GM12874 (cell line): ENCODE data around the gene ELOA.

Experiments used
- TF ChIP-seq, protein P1 (sequence below): IDR thresholded peaks from 2 replicates; pipeline ENCODE4 v1.5.1; 2011; ENCODE audit warnings: low read depth, mild to moderate bottlenecking, control low read depth, low read length, moderate library complexity; ENCODE audit not compliant: insufficient read depth

Gene ELOA

DNA sequence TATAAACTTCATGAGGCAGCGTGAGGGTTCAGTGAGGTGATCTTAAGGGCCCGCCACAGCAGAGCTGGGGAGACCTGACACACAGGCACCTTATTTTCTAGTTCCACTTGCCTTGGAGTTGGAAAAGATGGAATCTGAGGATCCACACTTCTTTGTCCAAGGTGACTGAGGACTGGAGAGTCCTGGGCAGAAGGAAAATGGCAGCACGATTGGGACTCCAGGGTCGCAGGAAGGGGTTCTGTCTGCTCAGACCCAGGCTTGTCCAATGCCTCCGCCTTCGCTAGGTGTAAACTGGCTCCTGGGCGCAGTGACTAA is 55.9 kb downstream of the ELOA start:
- TF ChIP-seq, protein P1, sequence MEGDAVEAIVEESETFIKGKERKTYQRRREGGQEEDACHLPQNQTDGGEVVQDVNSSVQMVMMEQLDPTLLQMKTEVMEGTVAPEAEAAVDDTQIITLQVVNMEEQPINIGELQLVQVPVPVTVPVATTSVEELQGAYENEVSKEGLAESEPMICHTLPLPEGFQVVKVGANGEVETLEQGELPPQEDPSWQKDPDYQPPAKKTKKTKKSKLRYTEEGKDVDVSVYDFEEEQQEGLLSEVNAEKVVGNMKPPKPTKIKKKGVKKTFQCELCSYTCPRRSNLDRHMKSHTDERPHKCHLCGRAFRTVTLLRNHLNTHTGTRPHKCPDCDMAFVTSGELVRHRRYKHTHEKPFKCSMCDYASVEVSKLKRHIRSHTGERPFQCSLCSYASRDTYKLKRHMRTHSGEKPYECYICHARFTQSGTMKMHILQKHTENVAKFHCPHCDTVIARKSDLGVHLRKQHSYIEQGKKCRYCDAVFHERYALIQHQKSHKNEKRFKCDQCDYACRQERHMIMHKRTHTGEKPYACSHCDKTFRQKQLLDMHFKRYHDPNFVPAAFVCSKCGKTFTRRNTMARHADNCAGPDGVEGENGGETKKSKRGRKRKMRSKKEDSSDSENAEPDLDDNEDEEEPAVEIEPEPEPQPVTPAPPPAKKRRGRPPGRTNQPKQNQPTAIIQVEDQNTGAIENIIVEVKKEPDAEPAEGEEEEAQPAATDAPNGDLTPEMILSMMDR, result no peak

DNA sequence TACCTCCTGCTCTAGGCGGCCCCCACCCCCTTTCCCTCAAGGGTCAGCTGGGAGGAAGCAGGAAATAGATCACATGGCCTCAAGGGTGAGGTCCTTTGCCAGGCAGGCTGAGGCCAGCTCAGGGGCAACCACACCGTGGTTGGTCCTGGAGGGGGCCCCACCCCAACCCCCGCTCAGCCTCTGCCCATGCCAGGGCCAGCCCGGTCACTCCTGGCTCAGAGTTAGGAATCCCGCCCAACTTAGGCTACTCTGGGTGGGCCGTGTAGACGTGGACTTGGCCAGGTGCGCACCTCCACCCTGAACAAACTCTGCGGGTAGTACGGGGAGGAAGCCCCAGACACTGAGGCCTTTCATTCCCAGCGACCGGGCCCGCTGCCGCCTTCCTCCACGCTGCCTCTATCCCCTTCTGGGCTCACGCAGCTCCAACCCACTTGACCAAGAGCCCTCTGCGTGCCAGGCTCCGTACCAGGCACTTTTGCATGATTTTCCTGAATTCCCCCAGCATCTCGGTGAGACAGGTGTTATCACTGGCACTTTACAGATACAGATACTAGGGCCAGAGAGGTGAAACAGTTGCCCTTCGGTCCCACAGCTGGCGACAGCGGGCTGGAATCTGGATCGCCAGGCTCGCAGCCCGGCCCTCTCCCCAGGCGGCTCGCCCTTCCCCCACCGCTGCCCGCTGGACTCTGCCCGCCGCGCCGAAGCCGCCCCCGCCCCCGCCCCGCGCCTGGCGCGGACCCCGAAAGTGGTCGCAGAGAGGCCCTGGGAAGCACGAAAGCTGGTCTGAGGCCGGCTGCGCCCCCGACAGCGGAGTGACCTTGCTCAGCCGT is 56.5 kb downstream of the ELOA start:
- TF ChIP-seq, protein P1, result no peak

DNA sequence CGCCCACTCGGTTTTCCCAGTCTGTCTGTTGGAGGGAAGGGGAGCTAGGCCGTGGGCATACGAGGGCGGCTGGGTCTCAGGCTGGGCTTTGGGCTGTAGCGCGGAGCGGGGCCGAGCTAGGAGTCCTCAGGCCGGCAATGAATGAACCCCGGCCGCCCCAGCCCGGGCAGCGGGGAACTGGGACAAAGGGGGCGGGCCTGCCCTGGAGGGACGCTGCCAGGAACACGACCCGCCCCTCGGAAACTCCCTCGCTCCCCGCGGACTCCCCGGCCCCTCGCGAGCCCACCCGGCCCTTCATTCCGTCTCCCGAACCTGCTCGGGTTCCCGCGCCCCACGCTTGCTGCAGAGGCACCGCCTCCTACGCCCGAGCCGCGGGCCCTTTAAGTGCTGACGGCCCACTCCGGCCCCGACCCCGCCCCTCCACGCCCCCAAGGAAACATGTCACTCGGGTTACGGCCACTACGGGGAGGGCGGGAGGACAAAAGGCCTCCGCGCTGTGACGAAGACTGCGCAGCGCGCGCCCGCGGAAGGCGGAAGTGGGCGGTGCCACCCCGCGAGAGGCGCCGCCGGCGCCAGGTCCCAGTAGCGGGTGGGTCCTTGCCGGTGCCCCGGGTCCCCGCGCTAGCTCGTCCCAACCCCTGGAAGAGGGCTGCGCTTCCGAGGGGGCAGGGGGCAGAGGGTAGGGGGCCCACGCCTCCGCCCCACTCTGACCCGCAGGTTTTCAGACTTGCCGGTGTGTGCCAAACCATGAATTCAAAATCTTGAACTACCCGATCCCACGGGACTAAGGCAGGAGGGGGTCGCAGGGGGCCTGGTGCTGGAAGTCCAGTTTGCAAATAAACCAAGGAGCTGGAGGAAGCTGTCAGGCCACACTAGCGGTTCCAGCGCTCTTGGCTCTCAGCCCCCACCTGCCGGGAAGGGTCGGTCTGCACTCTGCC is 57.4 kb downstream of the ELOA start, which contains the start of gene GALE:
Gene GALE, minus strand, starts transcription at position 355 of the 938 bp plus-strand sequence. CDS start 1,747 bp downstream, outside the sequence.
- TF ChIP-seq, protein P1, result no peak

- TF ChIP-seq, protein P1, result no peak
These were observed 58.1 kb downstream of the ELOA start for GRCh38 chr1:23801338-23801748.

DNA sequence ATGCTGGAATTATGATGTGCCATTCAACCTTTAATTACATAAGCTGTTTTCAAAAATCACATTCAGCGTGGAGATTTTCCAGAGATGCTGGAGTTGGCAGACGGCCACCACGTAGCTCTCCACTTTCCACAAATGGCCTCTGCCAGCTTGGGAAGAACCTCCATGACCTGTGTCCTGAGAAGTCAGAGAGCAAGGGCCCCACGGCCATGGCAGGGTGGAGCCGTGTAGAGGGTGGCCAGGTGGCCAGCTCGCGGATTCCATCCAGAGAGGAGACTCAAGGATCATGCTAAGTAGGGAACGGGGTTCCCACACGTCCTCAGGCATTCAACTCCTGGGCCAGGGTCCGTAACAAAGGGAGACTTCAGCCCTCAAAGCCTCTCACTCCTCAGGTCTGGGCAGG is 58.6 kb downstream of the ELOA start:
- TF ChIP-seq, protein P1, result no peak

GRCh38 chr1:23803674-23804073 is 60.4 kb downstream of the ELOA start:
- TF ChIP-seq, protein P1, result no peak

DNA sequence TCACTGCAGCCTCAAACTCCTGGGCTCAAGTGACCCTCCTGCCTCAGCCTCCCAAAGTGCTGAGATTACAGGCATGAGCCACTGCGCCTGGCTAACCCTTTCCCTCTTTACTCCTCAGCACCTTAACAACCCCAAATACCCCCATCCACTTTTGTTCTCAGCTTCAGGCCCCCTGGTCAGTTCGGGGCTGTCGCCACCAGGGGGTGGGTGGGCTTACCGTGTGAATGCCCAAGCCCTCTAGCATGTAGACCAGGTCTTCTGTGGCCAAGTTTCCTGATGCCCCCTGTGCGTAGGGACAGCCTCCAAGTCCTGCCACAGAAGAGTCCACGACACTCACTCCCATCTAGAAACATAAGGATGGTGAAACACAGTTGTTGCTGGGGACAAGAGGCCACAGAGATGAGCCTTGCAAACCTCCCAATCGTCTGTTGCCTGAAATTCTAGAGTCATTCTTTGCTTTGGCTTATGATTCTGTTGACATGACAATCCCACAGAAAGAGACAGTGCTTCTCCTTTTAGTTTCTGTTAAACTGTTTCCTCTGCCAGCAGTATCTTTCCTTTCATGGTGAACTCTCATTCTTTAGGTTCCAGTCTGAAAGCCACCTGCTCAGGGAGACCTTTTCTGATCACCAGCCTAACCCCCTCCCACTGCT is 61.0 kb downstream of the ELOA start:
- TF ChIP-seq, protein P1, result peak; percentile 2; the same call in 1 of the 2 replicates
